PC-9 (cell line): Measurements from ENCODE around the gene IWS1.

Experiments used
- EZH2 ChIP-seq: fragments of 200-600 bp; sonication (generic); IDR thresholded peaks from 2 replicates; pipeline ENCODE4 v1.8.0; 2017; ENCODE audit warnings: antibody characterized with exemption, low read depth
- TF ChIP-seq, protein P1 (sequence below): fragments of 200-600 bp; sonication (generic); conservative IDR thresholded peaks from 2 replicates; pipeline ENCODE4 v1.6.1; 2017; ENCODE audit warnings: mixed run types, antibody characterized with exemption, mild to moderate bottlenecking, moderate library complexity

DNA sequence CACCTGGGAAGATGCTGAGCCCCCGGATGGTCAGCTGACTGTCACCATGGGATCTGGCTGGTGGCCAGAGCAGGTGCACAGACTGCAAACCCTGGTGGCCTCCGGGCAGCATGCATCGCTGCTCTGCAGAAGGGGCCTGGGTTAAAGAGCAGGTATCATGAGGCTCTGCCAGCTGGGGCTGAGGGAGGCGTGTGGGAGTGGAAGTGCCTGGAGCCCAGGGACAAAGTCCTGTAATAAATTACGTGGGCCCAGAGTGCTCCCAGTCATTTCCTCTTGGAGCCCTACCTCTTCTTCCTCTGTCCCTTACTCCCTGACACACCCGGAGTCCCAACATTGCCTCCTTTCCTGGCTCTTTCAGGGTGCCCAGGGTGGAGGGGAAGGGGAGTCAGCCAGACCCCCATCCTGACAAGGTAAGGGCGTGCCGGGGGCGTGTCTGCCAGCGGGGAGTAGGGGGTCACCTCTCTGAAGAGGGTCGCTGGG is 9.2 kb upstream of the IWS1 start, which contains the start of gene MYO7B:
- TF ChIP-seq, protein P1, sequence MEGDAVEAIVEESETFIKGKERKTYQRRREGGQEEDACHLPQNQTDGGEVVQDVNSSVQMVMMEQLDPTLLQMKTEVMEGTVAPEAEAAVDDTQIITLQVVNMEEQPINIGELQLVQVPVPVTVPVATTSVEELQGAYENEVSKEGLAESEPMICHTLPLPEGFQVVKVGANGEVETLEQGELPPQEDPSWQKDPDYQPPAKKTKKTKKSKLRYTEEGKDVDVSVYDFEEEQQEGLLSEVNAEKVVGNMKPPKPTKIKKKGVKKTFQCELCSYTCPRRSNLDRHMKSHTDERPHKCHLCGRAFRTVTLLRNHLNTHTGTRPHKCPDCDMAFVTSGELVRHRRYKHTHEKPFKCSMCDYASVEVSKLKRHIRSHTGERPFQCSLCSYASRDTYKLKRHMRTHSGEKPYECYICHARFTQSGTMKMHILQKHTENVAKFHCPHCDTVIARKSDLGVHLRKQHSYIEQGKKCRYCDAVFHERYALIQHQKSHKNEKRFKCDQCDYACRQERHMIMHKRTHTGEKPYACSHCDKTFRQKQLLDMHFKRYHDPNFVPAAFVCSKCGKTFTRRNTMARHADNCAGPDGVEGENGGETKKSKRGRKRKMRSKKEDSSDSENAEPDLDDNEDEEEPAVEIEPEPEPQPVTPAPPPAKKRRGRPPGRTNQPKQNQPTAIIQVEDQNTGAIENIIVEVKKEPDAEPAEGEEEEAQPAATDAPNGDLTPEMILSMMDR = no peak
- no peak for TF ChIP-seq EZH2
